A673 (cell line): ENCODE results near the gene ABCB6. TPM values are rescaled to one million over a fixed set of nuclear protein-coding genes. Genes with fewer than 3 reads are reported as not detected.

Source experiments
- BruUV-seq: library from RNA; stranded (reverse); fragments of 400-500 nt; replicated peaks from 2 replicates; lab custom pipeline; 2021; lab: Mats Ljungman, UMichigan
- CTCF ChIA-PET: fragments of 300-600 bp; sonication (Branson Sonifier 250); formaldehyde crosslinking; loops from one replicate; lab custom pipeline; 2022; ENCODE audit warnings: antibody characterized with exemption; lab: Charles Lee
- POLR2A ChIA-PET: fragments of 300-600 bp; sonication (Branson Sonifier 250); formaldehyde crosslinking; loops from one replicate; lab custom pipeline; 2022; ENCODE audit warnings: antibody characterized with exemption; ENCODE audit not compliant: low non-redundant PET; lab: Charles Lee
- DNase-seq: peaks from one replicate; pipeline ENCODE4 v3.0.0-alpha.2; 2015; ENCODE audit warnings: low spot score
- H3K27ac ChIP-seq: fragments of 200-600 bp; sonication (generic); 2 replicates; pipeline ENCODE4 v1.5.1; 2016; ENCODE audit warnings: mixed run types, low read depth, mild to moderate bottlenecking, mixed read lengths, antibody characterized with exemption, low read length; ENCODE audit not compliant: poor library complexity, severe bottlenecking
- H3K27me3 ChIP-seq: fragments of 200-600 bp; sonication (generic); replicated peaks from 2 replicates; pipeline ENCODE4 v1.6.1; 2017; ENCODE audit warnings: mixed run types, low read depth, mild to moderate bottlenecking, mixed read lengths, antibody characterized with exemption, low read length; ENCODE audit not compliant: insufficient read depth, poor library complexity
- H3K36me3 ChIP-seq: fragments of 200-600 bp; sonication (generic); 2 replicates; pipeline ENCODE4 v1.6.1; 2016; ENCODE audit warnings: mixed run types, mild to moderate bottlenecking, mixed read lengths, antibody characterized with exemption, low read length; ENCODE audit not compliant: insufficient read depth, poor library complexity, severe bottlenecking
- H3K4me1 ChIP-seq: fragments of 200-600 bp; sonication (generic); 2 replicates; pipeline ENCODE4 v1.6.1; 2017; ENCODE audit warnings: mixed run types, mild to moderate bottlenecking, mixed read lengths, antibody characterized with exemption, low read length; ENCODE audit not compliant: insufficient read depth, poor library complexity, severe bottlenecking
- H3K4me3 ChIP-seq: fragments of 200-600 bp; sonication (generic); 2 replicates; pipeline ENCODE4 v1.5.1; 2016; ENCODE audit warnings: low read depth, mixed run types, mild to moderate bottlenecking, mixed read lengths, low read length; ENCODE audit not compliant: poor library complexity, severe bottlenecking
- H3K9me3 ChIP-seq: fragments of 200-600 bp; sonication (generic); 2 replicates; pipeline ENCODE4 v1.6.1; 2016; ENCODE audit warnings: mixed run types, low read depth, mild to moderate bottlenecking, mixed read lengths, antibody characterized with exemption, low read length; ENCODE audit not compliant: poor library complexity, severe bottlenecking
- EZH2 ChIP-seq: fragments of 200-600 bp; sonication (generic); IDR thresholded peaks from 2 replicates; pipeline ENCODE4 v1.6.1; 2017; ENCODE audit warnings: borderline replicate concordance, low read depth, mild to moderate bottlenecking, mixed read lengths, antibody characterized with exemption, low read length; ENCODE audit not compliant: poor library complexity, severe bottlenecking
- intact Hi-C: fragments of 100-400 bp; cut with micrococcal nuclease; formaldehyde crosslinking; loops from one replicate; pipeline ENCODE4 v1.10.0; 2022; ENCODE audit not compliant: unreplicated experiment
- total RNA-seq: library from RNA; stranded (reverse); gene quantifications from 2 replicates; pipeline ENCODE4 v1.2.3, GENCODE V29; 2021
- TF ChIP-seq, protein P1 (sequence below): fragments of 300-800, 200-600 bp; sonication (generic); conservative IDR thresholded peaks from 2 replicates; pipeline ENCODE4 v1.5.1; 2017; ENCODE audit warnings: low read depth, mild to moderate bottlenecking, antibody characterized with exemption, low read length, moderate library complexity, mixed read lengths

ABCB6 gene
- total RNA-seq, 1 experiment from 2014 or later, result 101 TPM

DNA sequence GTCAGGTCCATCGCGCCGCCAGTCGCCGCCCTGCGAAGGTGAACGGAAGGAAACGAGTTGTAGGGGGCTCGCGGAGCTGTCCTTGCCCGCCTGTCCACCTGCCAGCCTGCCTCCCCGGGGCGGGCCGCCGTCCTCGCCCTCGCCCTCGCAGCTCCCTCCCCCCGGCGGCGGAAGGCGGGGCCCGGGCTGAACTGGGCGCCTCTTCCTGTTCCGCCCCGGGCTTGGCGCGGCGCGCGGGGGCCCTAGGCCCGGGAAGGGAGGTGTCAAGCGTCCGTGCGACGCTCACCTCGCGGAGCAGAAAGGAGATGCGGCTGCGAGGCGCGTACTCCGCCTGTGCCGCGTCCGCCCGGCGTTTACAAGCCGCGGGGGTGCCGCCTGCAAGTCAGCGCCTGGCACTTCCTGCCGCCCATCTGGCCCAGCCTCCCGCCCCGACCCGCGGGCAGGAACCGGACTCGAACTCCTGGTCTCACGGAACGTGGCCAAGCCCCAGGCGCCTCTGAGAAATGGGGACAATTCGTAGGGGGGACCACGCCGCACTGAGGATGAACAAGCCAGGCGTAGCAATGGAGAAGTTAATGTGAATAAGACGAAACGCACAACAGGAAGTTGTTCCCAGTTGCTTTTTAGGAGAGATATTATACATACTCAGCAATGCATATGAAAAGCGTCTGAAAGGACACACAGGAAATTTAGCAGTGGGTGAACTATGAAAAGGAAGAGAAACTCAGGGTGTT lies 41.8 kb downstream of the ABCB6 start, which contains the start of gene CNPPD1:
Gene CNPPD1, minus strand, starts transcription at position 108 of the 734 bp plus-strand sequence. Its CDS starts 97 bp downstream, at position 11.
- BruUV-seq, result no TSS peak
- DNase-seq, result peak; percentile 83
- CTCF ChIA-PET, result interaction anchor here (0.9 to 1.6 kb wide), 3 partner anchors 22 to 119 kb away, joined by 4 to 7 read pairs (median 6); no protein-coding TSS in a partner anchor
- peaks cover 24% of the 10 kb centered on the region for H3K36me3 ChIP-seq
- H3K9me3 ChIP-seq, result no peaks in the 10 kb centered on the region
- POLR2A ChIA-PET, result interaction anchor here (0.7 kb wide), 1 partner anchor 28 kb away, joined by 3 read pairs; no protein-coding TSS in a partner anchor
- TF ChIP-seq EZH2, result no peak
- TF ChIP-seq, protein P1, sequence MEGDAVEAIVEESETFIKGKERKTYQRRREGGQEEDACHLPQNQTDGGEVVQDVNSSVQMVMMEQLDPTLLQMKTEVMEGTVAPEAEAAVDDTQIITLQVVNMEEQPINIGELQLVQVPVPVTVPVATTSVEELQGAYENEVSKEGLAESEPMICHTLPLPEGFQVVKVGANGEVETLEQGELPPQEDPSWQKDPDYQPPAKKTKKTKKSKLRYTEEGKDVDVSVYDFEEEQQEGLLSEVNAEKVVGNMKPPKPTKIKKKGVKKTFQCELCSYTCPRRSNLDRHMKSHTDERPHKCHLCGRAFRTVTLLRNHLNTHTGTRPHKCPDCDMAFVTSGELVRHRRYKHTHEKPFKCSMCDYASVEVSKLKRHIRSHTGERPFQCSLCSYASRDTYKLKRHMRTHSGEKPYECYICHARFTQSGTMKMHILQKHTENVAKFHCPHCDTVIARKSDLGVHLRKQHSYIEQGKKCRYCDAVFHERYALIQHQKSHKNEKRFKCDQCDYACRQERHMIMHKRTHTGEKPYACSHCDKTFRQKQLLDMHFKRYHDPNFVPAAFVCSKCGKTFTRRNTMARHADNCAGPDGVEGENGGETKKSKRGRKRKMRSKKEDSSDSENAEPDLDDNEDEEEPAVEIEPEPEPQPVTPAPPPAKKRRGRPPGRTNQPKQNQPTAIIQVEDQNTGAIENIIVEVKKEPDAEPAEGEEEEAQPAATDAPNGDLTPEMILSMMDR, result no peak
- peaks cover 5% of the 10 kb centered on the region for H3K4me1 ChIP-seq
- peak within 1 kb of the TSS; percentile 81 for H3K27ac ChIP-seq
- intact Hi-C loops, result loop anchor here (5.0 kb wide), 2 partner anchors 40 to 120 kb away; partner anchors contain the start of gene ABCB6
- peak within 1 kb of the TSS; percentile 96 for H3K4me3 ChIP-seq
- H3K27me3 ChIP-seq, result no peaks in the 10 kb centered on the region

DNA sequence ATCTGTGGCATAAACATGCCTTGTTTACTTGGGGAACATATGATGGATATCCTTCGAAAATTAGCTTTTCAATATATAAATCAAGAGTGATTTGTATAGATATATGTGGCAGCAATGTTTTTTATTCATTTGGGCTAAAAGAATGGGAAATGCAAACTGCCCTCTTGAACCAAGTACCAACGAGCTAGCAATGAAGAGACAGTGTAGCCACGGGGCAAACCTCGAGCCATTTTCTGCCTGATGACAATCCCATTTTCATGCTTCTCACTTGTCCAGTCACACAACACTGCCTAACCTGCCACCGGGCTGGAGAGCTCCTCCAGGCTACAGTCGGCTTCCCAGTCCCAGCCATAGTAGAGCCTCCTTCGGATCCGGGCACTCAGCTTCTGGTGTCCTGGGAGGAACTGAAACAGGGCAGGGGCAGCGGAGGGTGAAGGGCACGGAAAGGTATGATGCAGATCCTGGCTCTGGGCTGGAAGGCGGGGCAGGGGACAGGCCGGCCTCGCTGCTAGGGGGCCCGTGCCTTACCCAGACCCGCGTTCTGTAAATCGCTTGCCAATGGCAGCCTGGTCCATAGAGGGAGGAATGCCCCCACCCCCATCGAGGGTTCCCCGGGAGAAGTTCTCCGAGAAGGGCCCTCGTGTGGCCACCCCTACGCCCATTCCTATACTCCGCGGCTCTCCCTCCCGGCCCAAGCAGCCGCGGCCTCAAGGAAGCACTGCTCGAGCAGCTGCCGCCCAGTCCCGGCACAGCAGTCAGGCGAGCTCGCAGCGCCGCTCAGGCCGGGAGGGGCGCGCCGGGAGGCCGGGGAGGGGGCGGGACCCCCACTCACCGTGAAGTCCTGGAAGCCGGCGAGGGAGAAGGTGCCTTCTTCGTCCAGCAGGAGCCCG lies 42.6 kb downstream of the ABCB6 start:
- ChIA-PET POLR2A (interaction anchor here (0.7 kb wide), 1 partner anchor 29 kb away, joined by 3 read pairs; no protein-coding TSS in a partner anchor), CTCF (interaction anchor here (0.5 to 1.6 kb wide), 4 partner anchors 17 to 119 kb away, joined by 3 to 7 read pairs (median 5); no protein-coding TSS in a partner anchor)
- H3K9me3 ChIP-seq, result no peaks in the 10 kb centered on the region
- peak overlapping the region; percentile 96 for H3K4me3 ChIP-seq
- no TSS peak for BruUV-seq
- H3K27ac ChIP-seq, result peak overlapping the region; percentile 81
- H3K27me3 ChIP-seq, result no peaks in the 10 kb centered on the region
- TF ChIP-seq EZH2, result no peak
- TF ChIP-seq, protein P1, result no peak
- intact Hi-C loops, result loop anchor here (5.0 kb wide), 2 partner anchors 41 to 121 kb away; partner anchors contain the start of gene ABCB6
- peaks cover 16% of the 10 kb centered on the region for H3K36me3 ChIP-seq
- DNase-seq, result peak; percentile 36
- peaks cover 5% of the 10 kb centered on the region for H3K4me1 ChIP-seq

DNA sequence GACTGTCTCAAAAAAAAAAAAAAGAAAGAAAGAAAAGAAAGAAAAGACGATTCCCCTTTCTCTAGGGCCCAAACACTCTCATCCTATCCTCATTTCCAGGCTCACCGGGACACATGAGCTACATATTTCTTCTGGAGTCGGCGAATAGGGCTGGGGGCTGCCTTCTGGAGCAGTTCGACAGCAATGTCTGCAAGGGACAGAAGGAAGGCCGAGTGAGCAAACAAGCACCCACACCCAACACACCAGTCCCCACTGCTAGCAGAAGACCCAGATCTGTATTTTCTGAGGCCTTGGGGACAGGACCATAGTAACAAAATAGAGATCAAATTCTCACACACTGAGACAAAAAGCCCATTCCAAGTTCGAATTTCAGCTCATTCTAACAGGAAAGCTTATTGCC lies 43.3 kb downstream of the ABCB6 start:
- no peak for DNase-seq
- Histone ChIP-seq H3K36me3 (peaks cover 9% of the 10 kb centered on the region), H3K9me3 (no peaks in the 10 kb centered on the region), H3K4me1 (peaks cover 5% of the 10 kb centered on the region), H3K4me3 (peak overlapping the region; percentile 96), H3K27me3 (no peaks in the 10 kb centered on the region), H3K27ac (no peak overlapping the region)
- ChIA-PET CTCF (interaction anchor here (1.6 kb wide), 1 partner anchor 32 kb away, joined by 4 read pairs; no protein-coding TSS in a partner anchor), POLR2A (no interaction called here)
- BruUV-seq, result no TSS peak
- TF ChIP-seq, protein P1, result no peak
- TF ChIP-seq EZH2, result no peak
- intact Hi-C loops, result loop anchor here (5.0 kb wide), 2 partner anchors 42 to 122 kb away; partner anchors contain the start of gene ABCB6
